ENCODE results near the gene SND1.
A peak's percentile ranks its signal among the peaks of the same experiment; 100 is the strongest.

Gene SND1

DNA sequence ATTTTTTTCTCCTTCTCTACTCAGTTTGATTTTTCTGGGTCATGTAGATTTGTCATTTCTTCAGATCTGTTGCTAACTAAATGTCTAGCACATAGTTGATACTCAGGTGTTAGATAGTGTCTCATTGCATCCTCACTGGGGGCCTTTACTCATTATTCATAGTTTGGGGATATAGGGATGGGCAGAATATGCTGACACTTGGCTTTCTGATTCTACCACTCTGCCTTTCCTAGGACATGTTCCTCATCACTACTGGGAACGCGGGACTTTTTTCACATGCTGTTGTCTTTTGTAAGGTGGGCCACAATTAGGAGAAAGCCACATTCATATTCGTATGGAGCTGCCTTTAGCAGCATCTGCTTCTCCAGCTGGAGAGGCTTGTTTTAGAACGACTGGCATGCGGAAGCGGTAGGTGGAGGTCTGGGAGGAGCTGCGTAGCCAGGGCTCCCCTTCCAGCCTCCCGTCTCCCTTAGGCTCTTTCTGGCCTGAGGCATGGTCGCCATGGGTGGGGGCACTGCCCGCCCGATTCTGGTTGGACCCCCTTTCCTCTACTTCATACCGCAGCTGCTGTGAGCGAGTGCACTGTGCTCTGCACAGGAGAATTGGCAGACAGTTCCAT is 78.8 kb downstream of the SND1 start:
- no peak for DNase-seq

DNA sequence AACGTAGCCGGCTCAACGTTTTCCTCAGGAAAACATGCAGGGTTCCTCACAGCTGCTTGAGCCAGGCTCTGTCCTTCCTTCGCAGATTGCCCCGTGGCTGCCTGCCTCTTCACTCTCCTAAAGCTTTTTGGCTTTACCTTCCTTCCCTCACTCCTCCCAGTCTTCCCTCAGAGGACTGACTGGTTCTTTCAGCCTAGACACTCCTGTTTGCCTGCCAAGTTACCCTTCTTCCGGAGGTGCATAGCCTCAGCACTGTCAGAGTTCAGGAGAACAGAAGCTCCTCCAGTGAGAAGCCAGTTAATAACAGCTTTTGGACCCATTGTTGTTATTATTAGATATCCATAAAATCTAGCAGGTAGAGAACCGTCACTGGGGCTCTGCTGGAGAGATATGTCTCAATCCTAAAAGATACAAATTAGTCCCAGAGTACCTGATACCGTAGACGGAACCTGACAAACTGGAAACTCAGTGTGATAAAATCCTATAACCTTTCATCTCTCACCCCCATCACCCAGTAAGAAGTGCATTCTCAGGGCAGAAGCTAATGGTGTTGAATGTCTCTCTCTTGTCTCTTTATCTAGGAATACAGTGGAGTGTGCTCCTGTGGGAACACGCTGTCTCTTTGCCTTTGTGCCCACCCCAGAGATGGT is 79.6 kb downstream of the SND1 start:
- DNase-seq: no peak

DNA sequence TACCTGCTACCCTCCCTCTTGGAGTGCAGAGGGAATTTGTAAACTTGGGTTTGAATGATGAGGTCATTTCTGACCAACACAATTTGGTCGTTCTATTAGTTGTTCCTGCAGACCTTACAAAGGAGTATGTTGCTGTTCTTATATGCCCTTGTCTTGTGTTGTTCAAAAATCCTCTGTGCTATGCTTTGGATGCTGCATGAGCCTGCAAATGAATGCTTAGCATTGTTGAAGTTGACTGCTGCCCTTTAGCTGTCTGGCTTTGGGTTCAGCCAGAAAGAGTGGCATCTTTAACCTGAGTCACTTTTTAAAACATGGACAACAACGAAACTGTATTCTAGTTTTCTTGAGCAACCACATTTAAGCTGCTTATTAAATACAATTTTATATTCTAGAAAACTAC is 80.3 kb downstream of the SND1 start:
- no peak for DNase-seq

- peak; percentile 18 for DNase-seq
Measured at GRCh38 chr7:127733986-127734385, 82.0 kb downstream of the SND1 start.

GRCh38 chr7:127736511-127736910 is 84.5 kb downstream of the SND1 start:
- no peak for DNase-seq

GRCh38 chr7:127738859-127739258 is 86.9 kb downstream of the SND1 start:
- DNase-seq: no peak

DNA sequence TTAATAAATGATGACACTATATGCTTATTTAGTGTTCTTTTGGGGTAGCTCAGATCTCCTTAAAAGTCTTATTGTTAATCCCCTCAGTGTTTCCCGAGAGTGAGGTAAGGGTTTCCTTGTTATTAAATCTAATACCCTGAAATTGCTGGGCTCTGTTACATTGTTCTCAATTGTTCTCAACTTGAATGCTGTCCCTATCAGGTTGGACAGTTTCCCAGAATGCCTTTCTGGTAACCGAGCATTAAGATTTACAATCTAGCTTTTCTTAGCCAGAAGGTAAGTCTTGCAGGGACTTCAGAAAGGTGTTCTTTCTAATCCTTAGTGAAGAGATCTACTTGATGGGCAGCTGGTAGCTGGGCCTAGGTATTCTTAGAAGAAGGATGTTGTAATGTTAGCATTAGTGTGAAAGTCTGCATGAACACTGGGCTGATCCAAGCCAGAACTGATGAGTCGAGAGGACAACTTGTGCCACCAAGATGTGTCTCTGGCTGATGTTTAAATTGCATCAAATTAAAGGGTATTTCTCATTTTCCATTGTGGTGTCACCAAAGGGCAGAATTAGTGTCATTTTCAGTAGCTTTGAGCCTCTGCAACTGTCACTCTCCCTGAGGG is 89.9 kb downstream of the SND1 start:
- DNase-seq: no peak

DNA sequence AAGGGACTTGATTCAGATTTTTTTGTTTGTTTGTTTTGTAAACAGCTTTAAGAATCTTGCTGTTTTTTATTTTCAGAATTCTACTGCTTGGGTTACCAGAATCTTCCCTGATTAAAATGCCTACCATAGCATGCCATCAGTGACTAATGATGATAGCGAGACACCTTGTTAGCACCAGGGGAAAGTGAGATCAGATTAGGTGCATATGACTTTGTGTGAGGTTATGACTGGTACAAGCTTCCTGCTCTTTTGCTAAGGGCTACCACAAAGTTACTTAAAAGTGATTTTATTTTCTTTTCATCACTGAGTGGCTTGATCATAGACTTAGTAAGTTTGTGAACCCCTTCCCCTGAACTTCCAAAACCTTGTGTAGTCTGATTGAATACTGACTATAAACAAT is 93.5 kb downstream of the SND1 start:
- no peak for DNase-seq

- peak; percentile 75 for DNase-seq
Measured at GRCh38 chr7:127751062-127751461, 99.1 kb downstream of the SND1 start.

DNA sequence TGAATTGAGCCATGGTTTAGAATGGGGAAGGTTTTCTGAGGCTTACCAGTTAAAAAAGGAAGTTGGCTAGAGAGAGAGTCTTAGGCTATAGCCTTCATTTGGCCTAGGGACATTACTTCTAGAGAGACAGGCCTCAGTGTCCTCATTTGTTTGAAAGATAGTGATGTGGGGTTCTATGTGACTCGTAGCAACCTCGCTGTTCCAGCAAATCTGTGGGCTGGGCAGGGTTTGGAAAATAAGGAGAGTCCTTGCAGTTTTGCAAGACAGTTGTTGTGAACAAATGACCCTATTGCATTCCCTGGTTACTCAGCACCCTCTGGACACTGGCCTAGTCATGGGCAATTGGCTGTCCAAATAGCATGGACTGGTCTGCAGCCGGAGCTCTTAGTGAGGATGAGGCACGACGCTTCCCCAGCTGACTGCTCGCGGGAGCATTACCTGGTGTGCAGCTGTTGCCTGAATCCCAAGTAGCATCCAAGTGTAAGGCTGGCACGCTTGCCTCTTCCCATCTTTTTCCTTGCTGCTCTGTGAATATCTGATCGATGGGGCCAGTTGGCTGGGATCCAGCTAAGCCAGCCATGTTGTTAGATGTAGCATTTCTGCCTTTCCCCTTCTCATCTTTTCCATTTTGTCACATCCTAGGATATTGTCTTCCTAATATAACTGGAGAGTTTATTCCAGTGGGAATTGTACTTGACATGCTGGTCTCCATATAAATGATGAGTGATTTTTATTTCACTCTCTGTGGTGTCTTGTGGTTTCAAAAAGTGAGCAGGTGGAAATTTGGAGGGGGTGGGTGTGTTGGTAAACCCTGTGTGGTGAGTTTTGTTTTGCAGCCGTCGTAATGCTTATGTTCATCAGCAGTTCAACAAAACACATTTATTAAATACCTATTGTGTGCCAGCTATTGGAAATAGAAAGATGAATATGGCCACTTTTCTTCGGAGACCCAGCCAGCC is 99.8 kb downstream of the SND1 start:
- DNase-seq: no peak

DNA sequence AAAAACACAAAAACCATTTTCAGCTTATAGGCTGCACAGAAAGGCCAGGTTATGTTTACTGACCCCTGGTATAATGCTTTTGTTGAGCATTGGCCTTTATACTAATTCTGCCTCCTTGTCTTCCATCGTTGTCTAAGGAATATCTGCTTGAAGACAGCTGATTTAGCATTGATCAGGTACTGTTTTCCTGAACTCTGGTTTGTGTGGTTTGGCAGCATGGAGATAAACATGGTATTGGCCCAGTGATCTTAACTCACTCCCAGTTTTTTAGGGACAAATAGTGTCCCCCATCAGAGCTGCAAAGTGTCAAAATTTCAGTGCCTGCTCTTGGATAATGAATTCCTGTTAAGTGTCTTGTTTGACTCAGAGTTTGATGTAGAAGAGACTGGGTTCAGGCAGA is 100.8 kb downstream of the SND1 start:
- DNase-seq: no peak

DNA sequence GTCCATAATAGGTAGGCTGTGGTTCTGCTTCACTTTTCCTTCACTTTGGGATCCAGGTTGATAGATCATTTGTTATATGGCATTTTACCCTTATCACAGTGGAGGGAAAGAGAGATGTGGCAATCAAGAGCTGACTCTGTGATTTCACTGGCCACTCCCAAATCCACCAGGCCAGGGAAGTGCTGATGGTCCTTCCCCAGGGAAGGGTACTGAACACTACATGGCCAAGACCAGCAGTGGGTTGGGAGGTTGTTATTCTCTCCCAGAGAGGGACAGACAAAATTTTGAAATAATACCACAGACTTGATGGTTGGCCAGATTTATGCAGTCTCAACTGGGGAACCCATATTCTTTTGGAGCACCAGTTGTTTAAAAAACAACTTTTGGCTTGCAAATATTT is 102.5 kb downstream of the SND1 start:
- DNase-seq: no peak

DNA sequence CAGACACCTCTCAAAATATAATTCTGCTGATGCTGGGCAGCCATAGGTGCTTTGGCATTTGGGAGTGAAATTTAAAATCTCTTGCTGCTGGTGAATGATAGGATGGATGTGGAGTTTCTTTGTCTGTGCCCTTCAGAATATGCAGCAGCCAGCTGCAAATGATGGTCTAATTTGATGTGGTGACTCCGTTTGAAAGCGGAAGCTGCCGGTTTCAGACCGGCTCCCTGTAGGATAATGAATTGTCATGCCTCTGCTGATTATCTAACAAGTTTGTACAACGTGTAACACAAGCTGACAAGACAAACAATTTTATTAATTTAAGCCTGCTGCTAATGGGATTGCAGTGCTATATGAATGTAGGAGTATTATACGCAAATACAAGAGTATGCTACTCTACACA is 103.5 kb downstream of the SND1 start:
- no peak for DNase-seq

DNA sequence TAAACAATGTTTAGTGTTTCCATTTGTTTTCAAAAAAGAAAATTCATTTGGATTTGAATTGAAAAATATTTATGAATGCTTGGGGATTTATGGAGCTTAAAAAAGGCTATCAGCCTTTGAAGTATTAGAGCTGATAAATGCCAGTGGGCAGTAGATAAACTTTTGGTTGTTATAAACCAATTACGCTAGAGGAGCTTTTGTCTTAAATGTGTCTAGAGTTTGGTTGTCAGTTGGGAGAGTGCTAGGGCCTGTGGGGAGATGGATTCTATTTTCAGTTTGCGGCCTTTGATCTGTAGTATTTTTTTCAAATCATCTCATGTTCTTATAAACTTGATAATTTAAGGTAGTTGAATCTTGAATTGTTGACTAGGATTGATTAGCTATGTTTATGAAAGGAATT is 104.0 kb downstream of the SND1 start:
- DNase-seq: no peak

GRCh38 chr7:127758105-127758504 is 106.1 kb downstream of the SND1 start:
- peak; percentile 16 for DNase-seq

GRCh38 chr7:127758845-127759244 is 106.9 kb downstream of the SND1 start:
- no peak for DNase-seq

DNA sequence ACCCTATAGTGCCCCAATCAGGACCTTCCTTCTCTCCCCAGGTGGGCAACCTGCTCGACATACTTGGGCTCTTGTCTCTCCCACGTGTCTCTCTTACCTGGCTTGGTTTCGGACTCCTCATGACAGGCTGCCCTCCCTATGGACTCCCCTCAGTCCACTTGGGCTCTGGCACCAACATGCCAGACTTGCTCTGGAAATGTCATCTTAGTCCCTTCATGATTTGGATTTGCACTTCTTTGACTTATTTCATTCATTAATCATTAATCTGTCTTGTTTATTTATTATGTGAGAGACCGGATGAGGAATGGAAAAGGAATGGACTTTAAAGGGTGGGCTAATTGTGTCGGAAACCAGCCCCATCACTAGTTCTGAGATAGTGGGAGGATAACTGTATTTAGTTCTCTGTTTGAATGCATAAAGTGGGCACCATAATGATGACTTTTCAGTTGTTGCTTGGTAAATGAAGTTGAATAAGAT is 108.0 kb downstream of the SND1 start:
- no peak for DNase-seq

- no peak for DNase-seq
Measured at GRCh38 chr7:127760436-127761031, 108.5 kb downstream of the SND1 start.

DNA sequence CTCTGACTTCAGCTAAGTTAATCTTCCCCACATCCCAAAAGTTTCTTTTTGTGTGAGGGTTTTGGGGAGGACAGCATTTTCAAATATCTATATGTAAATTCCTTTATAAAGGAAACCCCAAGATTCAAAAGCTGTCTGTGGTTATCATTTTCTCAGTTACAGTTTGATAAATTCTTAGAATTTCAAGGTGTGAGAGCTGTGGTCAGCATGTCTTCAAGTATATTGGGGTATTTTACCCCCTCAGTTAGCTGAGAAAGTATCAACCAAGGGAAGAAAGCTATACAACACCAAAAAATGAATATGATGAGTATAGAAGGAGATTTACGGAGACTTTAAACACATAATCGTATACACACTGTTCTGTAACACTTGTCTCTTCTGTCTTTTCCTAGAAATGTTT is 109.2 kb downstream of the SND1 start:
- DNase-seq: no peak

DNA sequence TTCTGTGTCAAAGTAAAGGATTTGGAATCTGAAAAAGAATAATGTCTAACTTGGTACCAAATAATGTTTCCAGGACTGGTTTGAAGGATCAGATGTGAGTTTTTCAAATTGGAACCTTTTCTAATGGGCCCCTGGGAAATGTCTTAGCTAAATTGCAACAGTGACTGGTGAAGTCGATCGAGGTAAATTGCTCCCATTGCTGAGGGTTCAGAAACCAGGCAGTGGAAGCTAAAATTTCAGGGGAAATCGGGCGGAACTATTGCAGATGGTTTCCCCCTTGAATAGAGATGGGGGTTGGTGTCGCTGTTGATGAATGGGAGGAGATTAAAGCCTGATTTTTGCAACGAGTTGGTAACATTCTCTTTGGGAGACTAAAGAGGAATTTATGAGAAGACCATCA is 112.7 kb downstream of the SND1 start:
- DNase-seq: no peak

DNA sequence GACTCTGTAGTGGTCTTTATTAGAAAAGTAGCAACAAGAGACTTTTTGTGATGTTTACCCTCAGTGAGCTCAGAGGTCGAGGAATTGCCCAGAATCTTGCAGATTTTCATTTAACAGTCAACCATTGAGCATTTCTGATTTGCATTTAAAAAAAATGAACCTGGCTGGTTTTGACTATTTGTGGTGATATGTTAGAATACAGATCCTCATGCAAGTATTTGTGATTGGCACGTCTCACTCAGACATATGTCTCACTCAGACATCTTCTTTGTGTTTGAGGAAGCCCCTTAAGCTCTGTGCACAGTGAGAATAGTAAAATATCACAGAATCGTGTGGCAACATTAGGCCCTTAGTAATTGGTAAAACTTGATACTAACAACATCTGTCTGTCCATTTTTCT is 113.2 kb downstream of the SND1 start:
- no peak for DNase-seq

- no peak for DNase-seq
Measured at GRCh38 chr7:127766831-127767459, 115.0 kb downstream of the SND1 start.
